RWPE1 (cell line): ENCODE data around the gene APC2.

ENCODE experiments used
- CTCF ChIA-PET: fragments of 350-600 bp; sonication (Branson Sonifier 250); formaldehyde crosslinking; extraction: SDS; loops from one replicate; lab custom pipeline; 2021; lab: Yijun Ruan, JAX
- POLR2A ChIA-PET: fragments of 400-600 bp; formaldehyde crosslinking; extraction: SDS; loops from one replicate; lab custom pipeline; 2020; ENCODE audit warnings: antibody characterized with exemption; ENCODE audit not compliant: low non-redundant PET; lab: Yijun Ruan, JAX
- DNase-seq: peaks from one replicate; pipeline ENCODE4 v3.0.0; 2012; ENCODE audit warnings: low spot score
- H3K27ac ChIP-seq: fragments of 450-650 bp; 2 replicates; pipeline ENCODE4 v1.5.1; 2017
- TF ChIP-seq, protein P1 (sequence below): fragments of 450-650 bp; conservative IDR thresholded peaks from 2 replicates; pipeline ENCODE4 v1.5.1; 2017; ENCODE audit warnings: low read depth, mild to moderate bottlenecking

Gene APC2

DNA sequence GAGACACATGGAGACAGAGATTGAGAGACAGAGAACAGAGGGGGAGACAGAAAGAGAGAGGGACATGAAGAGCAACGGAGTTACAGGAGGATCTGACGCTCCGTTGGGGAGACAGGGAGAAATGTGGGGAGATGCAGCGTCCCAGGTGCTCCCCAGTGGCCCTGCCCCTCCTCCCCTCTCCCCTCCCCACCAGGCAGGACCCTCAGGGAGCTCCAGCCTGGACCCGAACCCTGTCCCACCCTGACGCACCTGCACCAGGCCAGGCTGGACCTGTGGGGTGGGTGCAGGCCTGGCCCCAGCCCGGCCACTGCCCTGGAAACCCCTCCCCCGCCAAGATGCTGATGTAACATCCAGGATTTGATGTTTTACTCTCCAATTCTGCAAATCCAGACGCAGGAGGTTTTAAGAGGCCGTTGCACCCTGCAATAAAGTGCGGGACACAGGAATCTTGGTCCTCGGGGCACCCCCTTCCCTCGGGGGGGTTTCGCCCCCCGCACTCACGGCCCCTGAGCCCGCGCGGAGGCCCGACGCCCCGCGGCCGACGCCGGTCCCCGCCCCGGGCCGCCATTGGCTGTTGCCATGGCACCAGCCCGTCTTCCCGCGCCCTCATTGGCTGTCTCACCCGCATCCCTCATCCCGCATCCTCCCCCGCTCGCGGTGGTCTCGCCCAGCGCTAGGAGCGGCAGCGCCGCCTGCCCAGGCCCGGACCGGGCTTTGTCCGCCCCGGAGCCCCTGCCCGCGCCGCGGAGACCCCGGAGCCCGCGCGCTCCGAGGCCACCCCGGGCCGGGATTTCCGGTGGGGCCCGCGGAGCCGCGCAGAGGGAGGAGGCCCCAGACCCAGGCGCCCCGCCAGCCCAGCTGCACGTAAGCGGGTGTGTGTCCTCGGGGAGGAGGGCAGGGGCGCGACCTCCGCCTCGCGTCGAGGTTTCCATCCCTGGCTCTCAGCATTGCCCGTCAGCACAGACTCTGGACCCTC is at the start of gene APC2:
Gene APC2, plus strand, starts transcription at position 655 of the 976 bp plus-strand sequence. CDS start 2,881 bp downstream, outside the sequence.
- POLR2A ChIA-PET: no interaction called here
- H3K27ac ChIP-seq: 0 out of 2 replicates have a peak within 1 kb of the TSS, but pooled peaks have one; percentile 10
- peak; percentile 66 for DNase-seq
- TF ChIP-seq, protein P1, sequence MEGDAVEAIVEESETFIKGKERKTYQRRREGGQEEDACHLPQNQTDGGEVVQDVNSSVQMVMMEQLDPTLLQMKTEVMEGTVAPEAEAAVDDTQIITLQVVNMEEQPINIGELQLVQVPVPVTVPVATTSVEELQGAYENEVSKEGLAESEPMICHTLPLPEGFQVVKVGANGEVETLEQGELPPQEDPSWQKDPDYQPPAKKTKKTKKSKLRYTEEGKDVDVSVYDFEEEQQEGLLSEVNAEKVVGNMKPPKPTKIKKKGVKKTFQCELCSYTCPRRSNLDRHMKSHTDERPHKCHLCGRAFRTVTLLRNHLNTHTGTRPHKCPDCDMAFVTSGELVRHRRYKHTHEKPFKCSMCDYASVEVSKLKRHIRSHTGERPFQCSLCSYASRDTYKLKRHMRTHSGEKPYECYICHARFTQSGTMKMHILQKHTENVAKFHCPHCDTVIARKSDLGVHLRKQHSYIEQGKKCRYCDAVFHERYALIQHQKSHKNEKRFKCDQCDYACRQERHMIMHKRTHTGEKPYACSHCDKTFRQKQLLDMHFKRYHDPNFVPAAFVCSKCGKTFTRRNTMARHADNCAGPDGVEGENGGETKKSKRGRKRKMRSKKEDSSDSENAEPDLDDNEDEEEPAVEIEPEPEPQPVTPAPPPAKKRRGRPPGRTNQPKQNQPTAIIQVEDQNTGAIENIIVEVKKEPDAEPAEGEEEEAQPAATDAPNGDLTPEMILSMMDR: no peak
- CTCF ChIA-PET: no interaction called here

- H3K27ac ChIP-seq: peak overlapping the region; percentile 81
- TF ChIP-seq, protein P1: no peak
- CTCF ChIA-PET: no interaction called here
- no peak for DNase-seq
- POLR2A ChIA-PET: no interaction called here
These were observed 49.4 kb upstream of the APC2 start for GRCh38 chr19:1400281-1401137.

GRCh38 chr19:1401138-1401888 is 48.6 kb upstream of the APC2 start, which contains the start of gene GAMT:
GAMT (minus strand) TSS chr19:1401542; CDS start chr19:1401476, 66 bp downstream.
- ChIA-PET POLR2A (no interaction called here), CTCF (no interaction called here)
- peak within 1 kb of the TSS; percentile 81 for H3K27ac ChIP-seq
- DNase-seq: no peak
- TF ChIP-seq, protein P1: peak; percentile 69

- TF ChIP-seq, protein P1: no peak
- ChIA-PET CTCF (no interaction called here), POLR2A (no interaction called here)
- peak overlapping the region; percentile 81 for H3K27ac ChIP-seq
- DNase-seq: no peak
These were observed 48.1 kb upstream of the APC2 start for GRCh38 chr19:1401889-1402217.

- peak overlapping the region; percentile 81 for H3K27ac ChIP-seq
- ChIA-PET CTCF (interaction anchor here (0.9 to 1.2 kb wide), 2 partner anchors 43 to 51 kb away, joined by 3 read pairs; no protein-coding TSS in a partner anchor), POLR2A (interaction anchor here (0.6 kb wide), 1 partner anchor 8 kb away, joined by 7 read pairs; no protein-coding TSS in a partner anchor)
- DNase-seq: peak; percentile 46
- TF ChIP-seq, protein P1: no peak
These were observed 47.4 kb upstream of the APC2 start for GRCh38 chr19:1402411-1403070.
